ENCODE results near the gene CSK. TPM values are rescaled to one million over a fixed set of nuclear protein-coding genes. Genes with fewer than 3 reads are reported as not detected.
A peak's percentile ranks its signal among the peaks of the same experiment; 100 is the strongest.

Gene CSK
- total RNA-seq, 4 donors from 2014 or later, result 33.1 to 45.2 (median 35.5) TPM

DNA sequence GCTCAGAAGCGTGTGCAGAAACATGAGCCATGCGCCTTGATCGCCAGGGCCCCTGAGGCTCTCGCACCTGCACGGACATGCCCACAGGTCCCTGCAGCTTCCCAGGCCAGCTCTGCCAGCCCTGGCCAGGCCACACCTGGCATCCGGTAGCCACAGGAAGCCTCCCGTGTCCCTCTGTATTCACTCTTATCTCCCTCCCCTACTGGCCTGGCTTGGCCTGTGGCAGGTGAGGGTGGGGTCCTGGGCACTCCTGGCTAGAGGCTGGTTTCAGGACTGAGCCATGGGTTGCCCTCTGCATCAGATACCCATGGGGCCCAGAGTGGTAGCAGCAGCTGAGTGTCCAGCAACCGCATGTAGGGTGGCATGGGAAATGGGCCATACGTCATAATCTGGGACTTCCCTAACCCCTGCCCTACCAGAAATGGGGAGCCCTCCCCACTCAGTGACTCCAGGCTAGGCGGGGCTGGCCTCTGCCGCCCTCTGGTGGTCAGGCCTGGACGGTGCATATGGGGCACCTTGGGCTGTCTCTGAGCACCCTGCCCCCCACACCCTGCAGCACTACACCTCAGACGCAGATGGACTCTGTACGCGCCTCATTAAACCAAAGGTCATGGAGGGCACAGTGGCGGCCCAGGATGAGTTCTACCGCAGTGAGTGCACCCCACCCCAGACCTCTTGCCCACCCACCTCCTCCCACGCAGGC, 18.1 kb downstream of the CSK start:
- TF ChIP-seq CTCF (IDR thresholded peaks at IDR 0.05) (peak; percentile 96 to 98), POLR2AphosphoS5 (IDR thresholded peaks at IDR 0.05) (peak in 1 of 3 donors; percentile 22), EP300 (IDR thresholded peaks at IDR 0.05) (no peak)
- Histone ChIP-seq H3K9me3 (no peaks in the 10 kb centered on the region), H3K27me3 (no peaks in the 10 kb centered on the region), H3K4me1 (peaks cover 24% of the 10 kb centered on the region), H3K27ac (peak overlapping the region; percentile 70), H3K4me3 (no peak overlapping the region), H3K36me3 (peaks cover 58% of the 10 kb centered on the region)
- 42% methylated on average over 7 of the region's 18 CpGs for WGBS
- DNase-seq (ENCODE audit: low spot score in 2 of 2), result peak; percentile 85 to 89

- WGBS, result 80% methylated on average over 18 of the region's 20 CpGs
- no peak for DNase-seq (ENCODE audit: low spot score in 2 of 2)
- Histone ChIP-seq H3K9me3 (no peaks in the 10 kb centered on the region), H3K27me3 (no peaks in the 10 kb centered on the region), H3K4me1 (peaks cover 24% of the 10 kb centered on the region), H3K4me3 (no peak overlapping the region), H3K36me3 (peaks cover 58% of the 10 kb centered on the region), H3K27ac (no peak overlapping the region)
- no peak for TF ChIP-seq CTCF (IDR thresholded peaks at IDR 0.05)
- TF ChIP-seq POLR2A (IDR thresholded peaks at IDR 0.05), result no peak
- TF ChIP-seq EP300 (IDR thresholded peaks at IDR 0.05), result no peak
Measured at GRCh38 chr15:74800559-74801094, 18.7 kb downstream of the CSK start.

DNA sequence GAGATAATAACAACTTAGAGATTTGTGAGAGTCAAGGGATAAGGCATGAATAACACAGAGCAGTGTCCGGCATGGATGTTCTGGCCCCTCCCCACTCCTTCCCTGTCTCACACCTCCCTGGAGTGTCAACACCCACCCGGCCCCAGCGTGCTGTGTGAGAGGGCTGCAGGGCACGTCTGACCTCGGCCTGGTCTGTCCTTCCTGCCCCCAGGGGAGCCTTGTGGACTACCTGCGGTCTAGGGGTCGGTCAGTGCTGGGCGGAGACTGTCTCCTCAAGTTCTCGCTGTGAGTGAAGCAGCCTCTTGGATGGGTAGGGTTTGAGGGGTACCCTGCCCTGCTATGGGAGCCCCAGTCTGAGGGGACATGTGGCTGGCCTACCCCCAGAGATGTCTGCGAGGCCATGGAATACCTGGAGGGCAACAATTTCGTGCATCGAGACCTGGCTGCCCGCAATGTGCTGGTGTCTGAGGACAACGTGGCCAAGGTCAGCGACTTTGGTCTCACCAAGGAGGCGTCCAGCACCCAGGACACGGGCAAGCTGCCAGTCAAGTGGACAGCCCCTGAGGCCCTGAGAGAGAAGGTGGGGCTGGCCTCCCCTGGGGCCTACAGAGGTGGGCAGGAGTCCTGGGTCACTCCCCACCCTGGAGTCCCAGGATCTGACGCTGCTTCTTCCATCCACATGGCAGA, 19.6 kb downstream of the CSK start:
- no peak for DNase-seq (ENCODE audit: low spot score in 2 of 2)
- Histone ChIP-seq H3K9me3 (no peaks in the 10 kb centered on the region), H3K4me1 (peaks cover 24% of the 10 kb centered on the region), H3K4me3 (no peak overlapping the region), H3K27ac (no peak overlapping the region), H3K27me3 (no peaks in the 10 kb centered on the region), H3K36me3 (peaks cover 58% of the 10 kb centered on the region)
- no peak for TF ChIP-seq POLR2A (IDR thresholded peaks at IDR 0.05)
- WGBS, result 78% methylated on average over 13 of the region's 18 CpGs

DNA sequence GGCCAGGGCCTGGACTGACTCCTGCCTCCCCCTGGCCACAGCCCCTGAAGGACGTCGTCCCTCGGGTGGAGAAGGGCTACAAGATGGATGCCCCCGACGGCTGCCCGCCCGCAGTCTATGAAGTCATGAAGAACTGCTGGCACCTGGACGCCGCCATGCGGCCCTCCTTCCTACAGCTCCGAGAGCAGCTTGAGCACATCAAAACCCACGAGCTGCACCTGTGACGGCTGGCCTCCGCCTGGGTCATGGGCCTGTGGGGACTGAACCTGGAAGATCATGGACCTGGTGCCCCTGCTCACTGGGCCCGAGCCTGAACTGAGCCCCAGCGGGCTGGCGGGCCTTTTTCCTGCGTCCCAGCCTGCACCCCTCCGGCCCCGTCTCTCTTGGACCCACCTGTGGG, 20.4 kb downstream of the CSK start:
- no peak overlapping the region for H3K4me3 ChIP-seq
- H3K27me3 ChIP-seq, result no peaks in the 10 kb centered on the region
- no peaks in the 10 kb centered on the region for H3K9me3 ChIP-seq
- DNase-seq (ENCODE audit: low spot score in 2 of 2), result no peak
- H3K4me1 ChIP-seq, result peaks cover 24% of the 10 kb centered on the region
- 92% methylated on average over 10 of the region's 20 CpGs for WGBS
- TF ChIP-seq EP300 (IDR thresholded peaks at IDR 0.05), result no peak
- TF ChIP-seq CTCF (IDR thresholded peaks at IDR 0.05), result no peak
- TF ChIP-seq POLR2AphosphoS5 (IDR thresholded peaks at IDR 0.05), result no peak
- TF ChIP-seq POLR2A (IDR thresholded peaks at IDR 0.05), result no peak
- H3K36me3 ChIP-seq, result peaks cover 58% of the 10 kb centered on the region
- H3K27ac ChIP-seq, result no peak overlapping the region

DNA sequence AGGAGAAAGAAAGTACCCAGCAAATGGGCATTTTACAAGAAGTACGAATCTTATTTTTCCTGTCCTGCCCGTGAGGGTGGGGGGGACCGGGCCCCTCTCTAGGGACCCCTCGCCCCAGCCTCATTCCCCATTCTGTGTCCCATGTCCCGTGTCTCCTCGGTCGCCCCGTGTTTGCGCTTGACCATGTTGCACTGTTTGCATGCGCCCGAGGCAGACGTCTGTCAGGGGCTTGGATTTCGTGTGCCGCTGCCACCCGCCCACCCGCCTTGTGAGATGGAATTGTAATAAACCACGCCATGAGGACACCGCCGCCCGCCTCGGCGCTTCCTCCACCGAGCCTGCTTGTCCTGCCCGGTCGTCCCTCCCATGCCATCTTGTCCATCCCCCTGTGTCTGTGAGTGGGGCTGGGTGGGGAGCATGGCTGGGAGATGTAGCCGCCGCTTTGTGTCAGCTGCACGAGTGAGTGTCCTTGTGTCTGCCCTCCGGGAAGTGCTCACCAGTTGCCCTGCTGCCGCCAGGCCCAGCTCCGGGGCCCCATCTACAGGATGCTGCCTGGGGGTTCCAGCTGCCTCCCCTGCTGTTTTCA, 21.1 kb downstream of the CSK start:
- H3K36me3 ChIP-seq, result peaks cover 58% of the 10 kb centered on the region
- H3K27me3 ChIP-seq, result no peaks in the 10 kb centered on the region
- H3K4me3 ChIP-seq, result no peak overlapping the region
- peaks cover 24% of the 10 kb centered on the region for H3K4me1 ChIP-seq
- no peak overlapping the region for H3K27ac ChIP-seq
- no peak for DNase-seq (ENCODE audit: low spot score in 2 of 2)
- 95% methylated on average over 15 of the region's 31 CpGs for WGBS
- TF ChIP-seq POLR2A (IDR thresholded peaks at IDR 0.05) (no peak), POLR2AphosphoS5 (IDR thresholded peaks at IDR 0.05) (no peak), EP300 (IDR thresholded peaks at IDR 0.05) (no peak), CTCF (IDR thresholded peaks at IDR 0.05) (no peak)
- H3K9me3 ChIP-seq, result no peaks in the 10 kb centered on the region
